ENCODE data around the gene ARIH2.

- TF ChIP-seq CTCF (IDR thresholded peaks at IDR 0.05) = no peak
- no peak for TF ChIP-seq EP300 (IDR thresholded peaks at IDR 0.05)
- no peak for TF ChIP-seq POLR2AphosphoS5 (IDR thresholded peaks at IDR 0.05)
- no peak for TF ChIP-seq POLR2A (IDR thresholded peaks at IDR 0.05)
Measured at GRCh38 chr3:48974076-48974864, 55.6 kb downstream of the ARIH2 start.
